Astrocyte (in vitro differentiated cells and primary cell): ENCODE results near the gene ACOX3. TPM values are rescaled to one million over a fixed set of nuclear protein-coding genes. Genes with fewer than 3 reads are reported as not detected.

Source experiments
- DNase-seq: peaks from one replicate; pipeline ENCODE4 v3.0.0-alpha.2; 2010; ENCODE audit warnings: low read depth
- FAIRE-seq: peaks from 2 replicates; lab custom pipeline; 2011; peaks lifted over from hg19 to GRCh38; lab: Jason Lieb, UNC
- H2AFZ ChIP-seq: 2 replicates; pipeline ENCODE4 v1.6.0; 2012; ENCODE audit warnings: low read depth, low read length, inconsistent platforms
- H3K27ac ChIP-seq: 2 replicates; pipeline ENCODE4 v1.5.1; 2011; ENCODE audit warnings: low read depth, low read length, inconsistent platforms
- H3K27me3 ChIP-seq: 2 replicates; pipeline ENCODE4 v1.6.0; 2011; ENCODE audit warnings: low read length, inconsistent platforms; ENCODE audit not compliant: insufficient read depth
- H3K36me3 ChIP-seq: 2 replicates; pipeline ENCODE4 v1.5.1; 2011; ENCODE audit warnings: low read length, inconsistent platforms; ENCODE audit not compliant: insufficient read depth
- H3K4me1 ChIP-seq: 2 replicates; pipeline ENCODE4 v1.5.1; 2011; ENCODE audit warnings: low read length, inconsistent platforms; ENCODE audit not compliant: insufficient read depth
- H3K4me2 ChIP-seq: 2 replicates; pipeline ENCODE4 v1.6.0; 2012; ENCODE audit warnings: low read length, inconsistent platforms
- H3K4me3 ChIP-seq: 2 replicates; pipeline ENCODE4 v1.5.1; 2011; ENCODE audit warnings: low read depth, mild to moderate bottlenecking, low read length, inconsistent platforms; ENCODE audit not compliant: insufficient read depth
- H3K79me2 ChIP-seq: 2 replicates; pipeline ENCODE4 v1.6.0; 2012; ENCODE audit warnings: mild to moderate bottlenecking, low read length, inconsistent platforms; ENCODE audit not compliant: insufficient read depth
- H3K9ac ChIP-seq: 2 replicates; pipeline ENCODE4 v1.6.0; 2012; ENCODE audit warnings: mild to moderate bottlenecking, low read length, inconsistent platforms
- H3K9me3 ChIP-seq: 2 replicates; pipeline ENCODE4 v1.5.1; 2012; ENCODE audit warnings: low read depth, mild to moderate bottlenecking, low read length, inconsistent platforms; ENCODE audit not compliant: insufficient read depth
- H4K20me1 ChIP-seq: 2 replicates; pipeline ENCODE4 v1.6.0; 2012; ENCODE audit warnings: low read length, inconsistent platforms; ENCODE audit not compliant: insufficient read depth
- H3K27ac Mint-ChIP-seq: one replicate; pipeline ENCODE4 v1.8.0; 2021; ENCODE audit warnings: mild to moderate bottlenecking, mixed read lengths; ENCODE audit not compliant: unreplicated experiment
- H3K27me3 Mint-ChIP-seq: one replicate; pipeline ENCODE4 v1.8.0; 2021; ENCODE audit warnings: low read depth, mixed read lengths; ENCODE audit not compliant: unreplicated experiment
- H3K36me3 Mint-ChIP-seq: one replicate; pipeline ENCODE4 v1.8.0; 2021; ENCODE audit warnings: low read depth, mixed read lengths; ENCODE audit not compliant: unreplicated experiment
- H3K4me1 Mint-ChIP-seq: one replicate; pipeline ENCODE4 v1.8.0; 2021; ENCODE audit warnings: low read depth, mixed read lengths; ENCODE audit not compliant: unreplicated experiment
- H3K4me3 Mint-ChIP-seq: one replicate; pipeline ENCODE4 v1.8.0; 2021; ENCODE audit warnings: mild to moderate bottlenecking, moderate library complexity, mixed read lengths; ENCODE audit not compliant: unreplicated experiment
- H3K9me3 Mint-ChIP-seq: one replicate; pipeline ENCODE4 v1.8.0; 2021; ENCODE audit warnings: mild to moderate bottlenecking, mixed read lengths; ENCODE audit not compliant: unreplicated experiment
- EZH2 ChIP-seq: IDR thresholded peaks from 2 replicates; pipeline ENCODE4 v1.6.1; 2012; ENCODE audit warnings: mild to moderate bottlenecking, low read length, inconsistent platforms; ENCODE audit not compliant: insufficient read depth
- total RNA-seq: library from RNA; stranded (reverse); gene quantifications from 2 replicates; pipeline ENCODE4 v1.2.1, GENCODE V29; 2021
- TF ChIP-seq, protein P1 (sequence below): IDR thresholded peaks from 2 replicates; pipeline ENCODE4 v1.5.1; 2011; ENCODE audit warnings: low read depth, mild to moderate bottlenecking, inconsistent platforms, low read length, moderate library complexity; ENCODE audit not compliant: insufficient read depth

Gene ACOX3
- total RNA-seq, 1 donor from 2014 or later, result 45.6 TPM

- Histone ChIP-seq H3K36me3 (no peaks in the 10 kb centered on the region), H4K20me1 (peaks cover 22% of the 10 kb centered on the region), H3K4me2 (peak overlapping the region; percentile 100), H3K9ac (peak overlapping the region; percentile 88), H3K4me3 (peak overlapping the region; percentile 84), H3K79me2 (peaks cover 24% of the 10 kb centered on the region), H3K27ac (peak overlapping the region; percentile 54), H3K9me3 (no peaks in the 10 kb centered on the region), H2AFZ (peak overlapping the region; percentile 74), H3K27me3 (no peaks in the 10 kb centered on the region), H3K4me1 (peaks cover 7% of the 10 kb centered on the region)
- DNase-seq (peak; percentile 51), FAIRE-seq (no peak)
- peak overlapping the region; percentile 95 for H3K4me3 Mint-ChIP-seq
- H3K4me1 Mint-ChIP-seq, result peaks cover 21% of the 10 kb centered on the region
- peak overlapping the region; percentile 91 for H3K27ac Mint-ChIP-seq
- TF ChIP-seq, protein P1, sequence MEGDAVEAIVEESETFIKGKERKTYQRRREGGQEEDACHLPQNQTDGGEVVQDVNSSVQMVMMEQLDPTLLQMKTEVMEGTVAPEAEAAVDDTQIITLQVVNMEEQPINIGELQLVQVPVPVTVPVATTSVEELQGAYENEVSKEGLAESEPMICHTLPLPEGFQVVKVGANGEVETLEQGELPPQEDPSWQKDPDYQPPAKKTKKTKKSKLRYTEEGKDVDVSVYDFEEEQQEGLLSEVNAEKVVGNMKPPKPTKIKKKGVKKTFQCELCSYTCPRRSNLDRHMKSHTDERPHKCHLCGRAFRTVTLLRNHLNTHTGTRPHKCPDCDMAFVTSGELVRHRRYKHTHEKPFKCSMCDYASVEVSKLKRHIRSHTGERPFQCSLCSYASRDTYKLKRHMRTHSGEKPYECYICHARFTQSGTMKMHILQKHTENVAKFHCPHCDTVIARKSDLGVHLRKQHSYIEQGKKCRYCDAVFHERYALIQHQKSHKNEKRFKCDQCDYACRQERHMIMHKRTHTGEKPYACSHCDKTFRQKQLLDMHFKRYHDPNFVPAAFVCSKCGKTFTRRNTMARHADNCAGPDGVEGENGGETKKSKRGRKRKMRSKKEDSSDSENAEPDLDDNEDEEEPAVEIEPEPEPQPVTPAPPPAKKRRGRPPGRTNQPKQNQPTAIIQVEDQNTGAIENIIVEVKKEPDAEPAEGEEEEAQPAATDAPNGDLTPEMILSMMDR, result no peak
- TF ChIP-seq EZH2, result no peak
- H3K9me3 Mint-ChIP-seq, result peaks cover 8% of the 10 kb centered on the region
- peaks cover 25% of the 10 kb centered on the region for H3K36me3 Mint-ChIP-seq
- H3K27me3 Mint-ChIP-seq, result no peaks in the 10 kb centered on the region
Measured at GRCh38 chr4:8427761-8428287, 12.7 kb downstream of the ACOX3 start.

DNA sequence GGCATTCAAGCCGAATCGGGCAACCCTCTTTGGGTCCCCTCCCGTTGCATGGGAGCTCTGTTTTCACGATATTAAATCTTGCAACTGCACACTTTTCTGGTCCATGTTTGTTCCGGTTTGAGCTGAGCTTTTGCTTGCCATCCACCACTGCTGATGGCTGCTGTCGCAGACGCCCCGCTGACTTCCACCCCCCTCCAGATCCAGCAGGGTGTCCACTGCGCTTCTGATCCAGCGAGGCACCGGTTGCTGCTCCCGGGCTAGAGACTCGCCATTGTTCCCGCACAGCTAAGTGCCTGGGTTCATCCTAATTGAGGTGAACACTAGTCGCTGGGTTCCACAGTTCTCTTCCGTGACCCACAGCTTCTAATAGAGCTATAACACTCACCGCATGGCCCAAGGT is 13.3 kb downstream of the ACOX3 start:
- H3K9me3 Mint-ChIP-seq, result peaks cover 8% of the 10 kb centered on the region
- Histone ChIP-seq H3K9ac (peak overlapping the region; percentile 88), H3K4me1 (peaks cover 7% of the 10 kb centered on the region), H3K27me3 (no peaks in the 10 kb centered on the region), H3K4me3 (peak overlapping the region; percentile 84), H2AFZ (no peak overlapping the region), H3K79me2 (peaks cover 24% of the 10 kb centered on the region), H3K27ac (no peak overlapping the region), H3K9me3 (no peaks in the 10 kb centered on the region), H3K36me3 (no peaks in the 10 kb centered on the region), H3K4me2 (peak overlapping the region; percentile 100), H4K20me1 (peaks cover 28% of the 10 kb centered on the region)
- no peaks in the 10 kb centered on the region for H3K27me3 Mint-ChIP-seq
- peak overlapping the region; percentile 95 for H3K4me3 Mint-ChIP-seq
- H3K36me3 Mint-ChIP-seq, result peaks cover 29% of the 10 kb centered on the region
- H3K4me1 Mint-ChIP-seq, result peaks cover 21% of the 10 kb centered on the region
- no peak for TF ChIP-seq EZH2
- TF ChIP-seq, protein P1, result no peak
- peak overlapping the region; percentile 91 for H3K27ac Mint-ChIP-seq
- FAIRE-seq, result no peak
- DNase-seq, result no peak

- no peaks in the 10 kb centered on the region for H3K9me3 ChIP-seq
- no peaks in the 10 kb centered on the region for H3K36me3 ChIP-seq
- Mint-ChIP-seq H3K4me1 (peaks cover 32% of the 10 kb centered on the region), H3K4me3 (no peak overlapping the region), H3K27me3 (no peaks in the 10 kb centered on the region), H3K9me3 (peaks cover 8% of the 10 kb centered on the region), H3K36me3 (peaks cover 45% of the 10 kb centered on the region), H3K27ac (no peak overlapping the region)
- no peak overlapping the region for H3K27ac ChIP-seq
- DNase-seq (no peak), FAIRE-seq (no peak)
- peaks cover 2% of the 10 kb centered on the region for H3K4me1 ChIP-seq
- H4K20me1 ChIP-seq, result peaks cover 50% of the 10 kb centered on the region
- no peak overlapping the region for H3K9ac ChIP-seq
- peaks cover 32% of the 10 kb centered on the region for H3K79me2 ChIP-seq
- no peak overlapping the region for H2AFZ ChIP-seq
- no peak overlapping the region for H3K4me2 ChIP-seq
- TF ChIP-seq, protein P1, result no peak
- TF ChIP-seq EZH2, result no peak
- no peaks in the 10 kb centered on the region for H3K27me3 ChIP-seq
- no peak overlapping the region for H3K4me3 ChIP-seq
Measured at GRCh38 chr4:8422786-8423185, 17.7 kb downstream of the ACOX3 start.
